Measurements from ENCODE around the gene SSBP1.

DNA sequence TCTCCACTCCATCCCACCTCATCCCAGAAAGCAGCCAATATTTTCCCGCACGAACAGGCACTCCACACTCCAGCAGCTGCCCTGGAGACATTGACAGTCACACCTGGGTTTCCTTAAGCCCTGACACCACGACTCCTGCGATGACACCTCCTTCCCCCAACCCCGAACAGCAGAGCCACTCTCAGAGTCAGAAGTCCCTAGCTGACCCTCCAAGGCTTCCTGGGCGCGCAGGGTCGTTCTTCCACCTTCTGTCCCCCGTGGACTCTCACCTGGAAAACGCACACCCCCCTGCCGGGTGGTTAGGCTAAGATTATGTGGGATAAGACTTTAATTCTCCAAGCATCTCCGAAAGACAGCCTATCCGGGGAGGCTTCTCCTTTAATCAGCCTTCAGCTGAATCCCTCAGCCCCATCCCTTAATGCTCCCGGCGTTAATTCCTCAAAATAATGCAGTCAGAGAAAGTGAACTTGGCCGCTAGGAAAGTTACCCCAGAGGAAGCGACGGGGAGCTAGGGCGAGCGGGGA is 37.2 kb upstream of the SSBP1 start:
- no peak for TF ChIP-seq POLR2A (IDR thresholded peaks at IDR 0.05; ENCODE audit: control extremely low read depth in 1 of 2, low read depth in 2 of 2, low read length in 2 of 2)
- no peak for TF ChIP-seq CTCF (IDR thresholded peaks at IDR 0.05; ENCODE audit: control extremely low read depth in 1 of 3, insufficient read depth in 1 of 3, low read depth in 1 of 3, low read length in 3 of 3)
- TF ChIP-seq HDAC2 (IDR thresholded peaks at IDR 0.05; ENCODE audit: borderline replicate concordance in 1 of 2, low read depth in 2 of 2, low read length in 2 of 2), result no peak
- no peak for TF ChIP-seq MAX (IDR thresholded peaks at IDR 0.05)
- no peak for TF ChIP-seq RAD21 (IDR thresholded peaks at IDR 0.05 in 1 of 2, conservative IDR thresholded peaks at IDR 0.05 in 1 of 2; ENCODE audit: low read depth in 2 of 2, low read length in 2 of 2)
- no peak; the same call in 1 of the 2 replicates for TF ChIP-seq POLR2AphosphoS5 (IDR thresholded peaks at IDR 0.05; ENCODE audit: low read depth, low read length)
- no peak for TF ChIP-seq CBX5 (IDR thresholded peaks at IDR 0.05; ENCODE audit: low read depth, low read length)
